ENCODE measurements around the gene DENND1A.
"Not testable (repeated sequence)": the region's sequence is repeated elsewhere in the genome, so short reads cannot be mapped to it uniquely, and the experiment has no call there.

The DENND1A gene

DNA sequence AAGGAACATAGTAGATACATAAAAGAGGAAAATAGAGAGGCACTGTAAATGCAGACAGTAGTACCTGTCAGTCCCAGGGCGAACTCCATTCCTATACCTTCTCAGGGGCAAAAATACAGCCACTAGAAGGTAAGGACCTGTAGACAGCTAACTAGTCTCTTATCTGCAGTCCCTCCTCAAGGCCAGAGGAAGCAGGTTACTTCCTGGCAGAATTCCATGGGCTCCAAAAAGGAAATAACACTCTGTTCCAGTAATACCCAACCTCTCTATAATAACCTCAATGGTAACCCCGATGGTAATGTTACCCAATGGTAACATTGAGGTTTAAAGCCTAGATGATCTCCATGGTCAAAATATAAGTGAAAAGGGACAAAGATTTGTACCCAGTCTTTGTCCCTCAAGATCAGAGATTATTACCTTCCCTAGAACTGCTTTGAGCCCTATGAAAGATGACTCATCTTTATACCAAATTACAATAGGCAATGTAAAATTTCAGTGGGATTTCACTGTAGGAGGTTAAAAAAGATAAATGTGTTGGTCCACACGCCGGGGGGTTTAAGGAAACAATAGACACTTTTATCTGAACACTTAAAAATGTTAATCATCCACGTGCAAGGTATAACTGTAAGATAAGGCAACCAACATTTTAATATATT is 113.0 kb downstream of the DENND1A start:
- no peak for DNase-seq (ENCODE audit: low read depth)

DNA sequence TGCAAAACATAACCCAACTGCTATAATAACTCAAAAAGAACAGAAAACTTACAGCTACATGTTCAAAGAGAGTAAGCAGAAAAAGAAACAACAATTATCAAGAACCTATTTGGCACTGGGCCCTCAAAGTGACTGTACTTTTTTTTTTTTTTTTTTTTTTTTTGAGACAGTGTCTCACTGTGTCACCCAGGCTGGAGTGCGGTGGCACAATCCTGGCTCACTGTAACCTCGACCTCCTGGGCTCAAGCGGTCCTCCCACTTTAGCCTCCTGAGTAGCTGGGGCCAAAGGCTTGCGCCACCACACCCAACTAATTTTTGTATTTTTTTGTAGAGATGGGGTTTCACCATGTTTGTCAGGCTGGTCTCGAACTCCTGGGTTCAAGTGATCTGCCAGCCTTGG is 114.1 kb downstream of the DENND1A start:
- not testable (repeated sequence) for DNase-seq (ENCODE audit: low read depth)

DNA sequence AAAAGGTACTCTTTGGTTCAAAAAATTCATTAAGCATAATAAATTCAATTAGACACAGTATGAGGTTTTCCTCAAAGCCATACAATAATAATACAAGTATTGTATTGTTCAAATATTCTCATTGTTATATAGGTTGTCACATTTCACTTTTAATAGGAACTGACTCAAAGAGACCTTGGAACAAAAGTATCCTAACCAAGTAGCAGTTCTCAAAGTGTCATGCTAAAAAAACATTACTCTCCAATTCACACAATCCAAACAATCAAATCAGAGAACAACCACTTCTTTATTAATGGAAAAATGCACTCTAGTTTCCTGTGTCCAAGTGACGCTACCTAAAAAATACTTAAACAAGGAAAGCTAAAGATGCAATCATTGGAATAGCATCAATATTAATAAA is 115.4 kb downstream of the DENND1A start:
- no peak for DNase-seq (ENCODE audit: low read depth)

DNA sequence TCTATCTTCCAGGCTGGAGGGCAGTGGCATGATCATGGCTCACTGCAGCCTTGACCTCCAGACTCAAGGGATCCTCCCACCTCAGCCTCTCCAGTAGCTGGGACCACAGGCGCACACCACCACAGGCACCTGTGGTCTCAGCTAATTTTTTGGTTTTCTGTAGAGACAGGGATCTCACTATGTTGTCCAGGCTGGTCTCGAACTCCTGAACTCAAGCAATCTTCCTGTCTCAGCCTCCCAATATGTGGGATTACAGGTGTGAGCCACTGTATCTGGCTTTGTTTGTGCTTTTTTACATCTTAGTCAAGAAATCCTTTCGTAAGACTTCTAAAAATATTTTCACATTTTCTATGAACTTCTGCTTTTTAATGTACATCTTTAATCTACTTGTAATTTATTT is 116.9 kb downstream of the DENND1A start:
- no peak for DNase-seq (ENCODE audit: low read depth)

DNA sequence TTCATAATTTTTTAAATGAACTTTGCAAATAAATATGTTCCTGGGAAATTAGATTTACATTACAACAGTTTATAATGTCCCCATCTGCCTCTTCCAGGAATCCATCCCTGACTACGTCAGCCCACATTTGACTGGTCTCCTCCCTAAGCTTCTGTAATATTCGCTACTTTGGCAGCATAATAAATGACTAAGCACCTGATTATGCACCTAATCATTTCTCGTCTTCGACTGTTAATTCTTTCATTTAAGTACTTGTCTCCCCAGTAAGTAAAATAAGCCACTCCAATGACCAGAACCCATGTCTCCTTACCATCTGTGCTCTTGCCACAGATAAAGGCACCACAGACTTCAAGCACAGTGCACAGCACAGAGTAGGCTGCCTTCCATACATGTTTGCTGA is 122.7 kb downstream of the DENND1A start:
- DNase-seq (ENCODE audit: low read depth): no peak

DNA sequence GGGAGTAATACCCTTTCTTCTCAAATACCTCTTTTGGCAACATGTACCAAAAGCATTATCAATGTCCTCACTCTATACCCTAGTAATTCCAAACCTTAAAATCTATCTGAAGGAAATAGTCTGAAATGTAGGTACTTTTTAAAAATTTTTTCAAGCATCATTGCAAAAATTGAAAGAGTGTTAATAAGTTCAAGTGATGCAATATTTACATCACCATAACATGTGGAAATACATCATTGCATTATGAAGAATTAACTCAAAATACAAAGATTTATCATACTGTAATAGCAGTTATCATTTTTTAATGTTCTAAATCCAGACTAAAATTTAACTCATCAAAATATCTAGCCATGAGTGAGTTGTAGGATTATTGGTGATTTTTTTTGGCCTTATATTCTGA is 123.1 kb downstream of the DENND1A start:
- DNase-seq (ENCODE audit: low read depth): no peak

DNA sequence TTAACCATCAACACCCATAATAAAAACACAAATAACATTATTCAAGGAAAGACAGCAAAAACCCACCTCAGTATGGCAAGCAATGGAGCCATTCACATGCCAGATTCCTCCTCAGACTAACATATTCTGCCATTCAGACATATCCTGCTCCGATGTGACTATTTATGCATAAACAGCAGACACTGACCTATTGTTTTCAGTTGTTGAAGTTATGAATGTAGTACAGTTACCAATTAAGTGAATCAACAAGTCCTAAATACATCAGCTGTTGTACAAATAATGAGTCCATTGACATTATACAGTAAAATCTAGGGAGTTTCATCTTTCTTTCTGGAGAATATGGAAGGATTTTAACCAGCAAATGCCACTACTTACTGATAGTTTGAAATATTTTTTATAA is 131.7 kb downstream of the DENND1A start:
- no peak for DNase-seq (ENCODE audit: low read depth)

DNA sequence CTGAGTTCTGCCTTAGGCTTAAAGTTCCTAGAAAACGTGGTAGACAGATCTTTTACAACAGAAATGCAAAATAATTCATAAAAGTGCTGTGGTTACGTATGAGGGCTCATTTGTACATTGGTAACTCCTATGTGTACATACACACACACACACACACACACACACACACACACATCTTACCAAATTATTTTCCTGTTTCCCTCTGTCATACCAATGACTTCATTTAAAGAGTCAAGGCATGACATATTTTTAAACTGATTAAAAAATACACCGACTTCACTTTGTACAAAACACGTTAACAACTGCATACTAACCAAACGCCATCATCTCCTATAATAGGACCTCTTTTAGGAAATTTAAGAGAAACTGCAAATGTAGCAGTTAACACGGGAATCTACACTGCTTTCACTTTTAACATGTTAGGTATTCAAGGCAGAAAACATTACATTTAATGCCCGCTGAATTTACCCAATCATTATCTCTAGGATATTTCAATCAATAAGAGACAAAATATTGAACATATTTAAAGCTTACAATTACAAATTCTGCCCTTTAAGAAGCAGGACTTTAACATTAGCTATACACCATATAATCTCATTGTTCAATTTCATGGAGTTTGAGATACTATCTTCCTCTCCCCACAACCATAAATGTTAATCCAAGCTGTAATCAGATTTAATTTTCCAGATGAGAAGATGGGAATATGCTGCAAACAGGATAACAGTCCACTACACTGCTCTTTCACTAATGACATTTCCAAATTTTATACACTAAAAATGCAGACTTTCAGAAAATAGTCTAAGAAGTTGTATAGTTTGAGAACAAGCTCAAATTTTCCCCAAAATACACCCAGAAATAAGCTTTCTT is 133.1 kb downstream of the DENND1A start:
- DNase-seq (ENCODE audit: low read depth): no peak

DNA sequence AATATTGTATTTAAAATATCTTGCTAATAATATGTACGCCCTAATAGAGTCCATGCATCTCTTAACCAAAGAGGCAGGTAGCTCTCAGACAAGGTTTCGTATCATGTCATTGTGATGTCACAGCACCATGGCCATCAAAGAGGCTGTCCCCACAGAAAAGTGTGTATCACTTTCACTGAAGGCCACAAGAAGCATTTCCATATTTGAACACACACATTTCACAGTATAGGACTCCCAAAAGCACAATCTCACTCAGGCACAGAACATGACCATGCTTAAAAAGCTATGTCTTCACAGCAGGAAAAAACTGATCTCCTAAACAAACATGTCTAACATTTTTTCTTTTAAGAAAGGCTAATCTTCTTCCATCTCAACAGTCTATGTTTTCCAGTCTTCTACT is 133.8 kb downstream of the DENND1A start:
- no peak for DNase-seq (ENCODE audit: low read depth)

DNA sequence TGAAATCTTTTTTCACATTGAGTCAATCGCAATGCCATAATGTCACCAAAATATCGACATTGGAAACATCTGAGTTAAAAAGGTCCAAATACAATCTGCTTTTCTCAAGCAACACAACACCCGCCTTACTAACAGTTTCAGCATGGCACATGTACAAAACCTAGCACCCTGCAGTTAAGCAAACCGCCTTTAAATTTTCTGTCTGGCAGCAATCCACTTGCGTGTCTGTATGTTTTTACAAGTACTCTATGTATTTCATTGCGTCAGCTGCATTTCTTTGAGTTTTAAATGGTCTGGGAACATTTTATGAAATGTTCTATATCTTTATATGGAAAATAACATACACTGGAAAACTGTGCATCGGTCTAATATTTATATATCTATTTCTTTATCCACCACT is 134.6 kb downstream of the DENND1A start:
- DNase-seq (ENCODE audit: low read depth): no peak

DNA sequence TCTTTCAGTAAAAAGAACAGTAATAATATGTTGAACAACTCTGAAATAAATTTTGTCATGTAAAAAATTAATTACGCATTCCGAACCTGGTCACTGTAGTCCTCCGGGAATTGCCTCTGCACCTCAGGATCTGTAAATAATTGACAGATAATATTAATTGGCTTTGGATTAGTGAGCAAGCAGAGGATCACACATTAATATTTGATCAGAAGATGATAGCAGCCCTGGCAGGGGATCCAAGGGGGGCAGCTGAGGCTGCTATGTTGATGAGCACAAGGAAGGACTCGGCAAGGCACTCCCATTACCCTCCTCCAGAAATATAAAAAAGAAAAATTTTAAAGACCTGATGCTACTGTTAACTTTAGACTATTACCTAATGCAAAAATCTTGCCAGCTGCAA is 137.4 kb downstream of the DENND1A start:
- DNase-seq (ENCODE audit: low read depth): no peak

DNA sequence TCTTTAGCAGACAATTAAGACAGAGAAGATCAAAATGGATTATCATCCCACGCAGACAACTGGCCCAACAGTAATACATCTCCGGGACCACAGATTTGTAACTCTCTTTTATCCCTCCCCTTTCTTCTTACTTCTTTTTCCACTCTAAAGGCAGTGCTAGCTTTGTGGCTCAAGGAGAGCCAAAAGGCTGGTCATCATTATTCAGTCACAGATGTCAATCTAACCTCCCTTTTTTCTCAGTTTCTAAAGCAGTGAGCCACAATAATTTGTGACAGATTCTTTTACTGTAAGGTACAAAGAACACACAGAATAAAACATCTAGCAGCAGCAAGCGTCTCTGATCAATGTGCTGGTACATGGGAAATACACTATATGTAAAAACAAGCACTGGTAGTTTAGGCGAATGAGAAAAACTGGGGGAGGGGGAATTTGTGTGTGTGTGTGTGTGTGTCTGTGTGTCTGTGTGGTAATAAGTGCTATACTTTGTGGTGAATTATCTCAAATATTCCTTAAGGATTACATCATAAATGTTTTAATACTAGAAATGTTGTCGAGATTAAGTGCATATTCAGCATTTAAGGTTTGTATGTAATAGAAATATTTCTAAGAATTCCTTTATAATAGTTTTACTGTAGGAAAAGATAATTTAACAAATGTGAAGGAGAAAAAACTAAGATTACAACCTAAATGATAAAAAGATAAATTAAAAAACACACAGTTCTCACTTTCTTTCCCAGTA is 140.2 kb downstream of the DENND1A start:
- DNase-seq (ENCODE audit: low read depth): no peak

DNA sequence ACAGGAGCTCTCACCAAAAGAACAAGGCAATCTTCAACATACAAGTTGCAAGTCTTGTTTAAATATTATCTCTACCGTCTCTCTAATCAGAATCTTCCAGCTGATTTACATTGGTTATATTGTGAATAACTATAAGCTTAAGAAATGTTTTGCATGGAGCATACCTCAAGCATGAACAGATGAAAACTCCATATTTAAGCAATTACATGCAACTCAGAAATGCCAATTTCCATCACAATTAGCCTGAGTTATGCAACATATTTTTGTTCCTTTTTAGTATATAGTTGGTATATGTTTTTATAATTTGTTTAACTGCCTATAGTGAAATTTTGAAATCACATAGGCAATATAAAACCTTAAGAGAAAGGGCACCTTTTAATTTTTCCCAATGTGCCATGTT is 142.5 kb downstream of the DENND1A start:
- no peak for DNase-seq (ENCODE audit: low read depth)

DNA sequence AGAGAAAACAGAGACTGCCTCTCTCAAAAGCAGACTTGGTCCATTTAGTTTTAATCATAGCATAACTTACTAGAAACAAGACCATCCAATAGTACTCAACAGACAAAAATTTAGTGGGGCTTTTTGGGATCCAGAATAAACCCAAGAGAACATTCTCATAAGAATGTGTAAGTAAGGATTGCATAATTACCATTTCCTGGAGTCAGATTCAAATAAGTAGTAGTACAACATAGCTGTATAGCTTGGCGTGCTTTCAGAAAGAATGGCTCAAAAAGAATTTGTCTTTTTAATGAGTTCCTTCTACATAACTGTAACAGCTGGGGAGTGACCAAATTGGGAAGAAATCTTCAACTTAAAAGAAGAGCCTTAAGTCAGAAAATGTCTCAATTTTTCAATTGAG is 145.4 kb downstream of the DENND1A start:
- no peak for DNase-seq (ENCODE audit: low read depth)

DNA sequence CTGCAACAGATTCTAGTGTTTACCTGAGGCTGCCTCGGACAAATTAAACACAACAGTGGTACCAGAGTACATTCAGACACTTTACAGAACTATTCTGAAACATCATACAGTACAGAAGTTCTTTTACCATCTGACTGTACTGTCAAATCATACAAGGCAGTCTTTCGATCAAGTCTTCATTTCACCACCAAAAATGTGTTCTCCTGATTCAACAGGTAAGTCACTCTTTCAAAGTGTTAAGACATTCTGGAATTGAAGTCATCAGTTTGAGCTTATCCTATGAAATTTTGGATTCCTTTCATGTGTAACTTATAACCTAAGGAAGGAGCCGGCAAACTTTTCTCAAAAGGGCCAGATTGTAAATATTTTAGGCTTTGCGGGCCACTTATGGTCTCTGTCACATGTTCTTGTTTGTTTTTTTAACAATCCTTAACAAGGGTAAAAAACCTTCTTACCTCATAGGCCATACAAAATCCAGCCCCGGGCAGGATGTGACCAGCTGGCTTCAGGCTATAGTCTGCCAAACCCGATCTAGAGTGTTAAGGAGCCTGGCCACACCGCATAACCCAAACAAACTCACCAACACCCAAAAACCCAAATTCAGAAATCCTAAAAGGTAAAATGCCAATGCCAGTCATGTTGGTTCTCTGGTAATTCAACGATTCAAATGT is 151.6 kb downstream of the DENND1A start:
- DNase-seq (ENCODE audit: low read depth): no peak

DNA sequence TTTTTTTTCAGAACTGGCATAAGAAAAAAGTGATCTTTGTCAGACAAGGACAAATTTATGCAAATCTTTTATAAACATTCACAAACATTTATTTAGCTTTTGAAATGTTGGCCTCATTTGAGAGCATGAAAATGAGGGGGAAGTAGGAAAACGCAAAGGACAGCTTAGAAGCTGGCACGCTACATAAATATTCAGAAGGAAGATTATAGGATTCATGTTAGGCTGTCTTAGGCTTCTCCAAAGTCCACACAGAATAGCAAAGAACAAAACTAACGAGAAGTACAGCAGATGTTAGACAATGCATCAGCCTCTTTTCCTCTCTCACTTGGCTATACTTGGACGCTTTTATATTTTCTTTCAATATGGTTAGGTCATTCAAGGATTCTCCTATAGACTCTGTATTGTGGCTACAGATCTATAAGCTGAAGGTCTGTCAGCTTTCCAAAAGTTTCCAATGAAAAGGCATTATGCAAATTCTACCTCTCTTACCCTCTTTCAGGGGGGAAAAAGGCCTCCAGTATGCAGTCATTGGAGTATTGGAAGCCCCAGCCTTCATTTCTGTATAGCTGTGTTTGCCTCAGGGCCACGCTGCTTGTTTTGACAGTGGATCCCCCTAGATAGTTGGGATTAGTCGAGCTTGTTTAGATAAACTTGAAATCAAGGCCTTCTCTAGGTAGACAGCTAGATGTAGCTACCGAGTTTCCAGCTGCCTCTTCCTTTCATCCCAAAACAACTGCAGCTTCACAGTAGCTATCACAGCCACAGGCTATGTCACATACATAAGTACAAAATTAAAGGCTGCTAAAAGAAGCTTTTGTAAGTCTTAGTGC is 153.0 kb downstream of the DENND1A start:
- DNase-seq (ENCODE audit: low read depth): no peak

DNA sequence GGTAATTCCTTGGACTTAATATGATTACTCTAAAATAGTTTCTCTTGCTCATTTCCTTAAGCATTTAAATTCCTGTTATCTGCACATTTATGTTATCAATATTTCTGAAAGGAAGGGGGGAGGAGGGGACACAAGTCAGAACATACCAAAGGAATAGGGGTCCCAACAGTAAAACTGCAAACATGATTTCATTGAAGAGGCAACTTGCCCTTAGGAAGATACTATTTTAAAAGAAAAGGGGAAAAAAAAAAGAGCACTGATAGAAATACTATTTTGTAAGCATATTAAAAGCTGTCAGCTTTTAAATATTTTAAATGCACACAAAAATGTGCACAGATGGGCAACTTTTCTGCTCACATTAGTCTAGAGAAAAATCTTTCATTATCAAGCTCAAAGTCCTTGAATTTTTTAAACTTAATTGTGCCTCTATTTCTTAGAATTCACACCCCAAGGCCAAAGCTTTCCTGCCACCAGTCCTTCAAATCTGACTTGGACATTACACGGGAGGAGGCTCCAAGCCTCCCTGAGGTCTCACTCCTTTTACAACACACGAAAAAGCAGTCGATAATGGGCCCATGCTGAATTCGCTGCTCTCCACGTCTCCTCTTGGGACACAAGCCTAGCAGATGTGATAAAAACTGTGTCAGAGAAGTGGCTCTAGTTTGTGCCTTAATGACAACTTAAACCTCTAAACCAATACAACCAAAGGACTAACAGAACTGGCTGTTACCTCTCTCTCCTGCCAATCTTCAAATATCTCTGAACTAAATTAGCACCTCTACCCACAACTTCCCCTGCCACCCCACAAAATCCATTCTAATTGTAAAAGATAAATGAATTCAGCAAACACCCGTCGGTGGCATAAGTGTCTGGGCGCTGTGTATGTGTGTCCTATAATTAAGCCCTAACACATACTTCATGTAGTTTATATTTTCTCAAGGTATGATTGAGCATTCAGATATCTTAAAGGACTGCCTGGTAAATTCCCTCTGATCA is 154.3 kb downstream of the DENND1A start:
- DNase-seq (ENCODE audit: low read depth): no peak

DNA sequence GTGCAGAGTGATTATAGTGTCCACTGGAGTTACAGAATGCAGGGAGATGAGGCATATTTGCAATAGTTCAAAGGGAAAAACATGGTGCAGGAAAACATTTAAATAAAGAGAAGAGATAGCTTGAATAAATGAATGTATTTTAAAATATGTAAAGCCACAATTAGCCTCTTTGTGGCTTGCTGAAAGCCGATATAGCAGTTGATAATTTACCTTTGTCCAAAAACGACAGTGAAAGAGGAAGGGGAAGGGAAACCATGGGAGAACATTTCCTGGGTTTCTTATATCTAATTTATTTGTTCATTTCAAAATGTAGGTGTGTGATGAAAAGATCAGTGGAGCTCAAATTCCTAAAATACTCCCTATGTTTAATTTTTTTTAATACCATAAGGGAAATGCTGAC is 156.1 kb downstream of the DENND1A start:
- no peak for DNase-seq (ENCODE audit: low read depth)

DNA sequence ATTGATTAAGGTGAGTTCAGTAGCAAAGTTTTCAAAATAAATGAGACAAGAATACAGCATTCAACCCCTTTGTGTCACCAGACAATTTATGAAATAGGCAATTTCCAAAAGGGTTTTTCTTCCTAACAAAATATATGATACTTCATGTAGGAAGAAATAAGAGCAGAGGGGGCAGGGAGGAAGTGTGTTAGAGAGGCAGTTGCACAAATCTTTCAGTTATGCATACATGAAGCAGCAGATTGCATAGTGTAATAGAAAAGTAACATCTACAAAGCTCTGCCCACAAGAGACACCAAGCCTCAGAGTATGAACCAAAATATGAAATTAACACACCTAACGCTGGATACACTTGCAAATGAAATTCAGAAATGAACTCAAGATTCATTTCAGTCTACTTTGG is 157.0 kb downstream of the DENND1A start:
- DNase-seq (ENCODE audit: low read depth): no peak

DNA sequence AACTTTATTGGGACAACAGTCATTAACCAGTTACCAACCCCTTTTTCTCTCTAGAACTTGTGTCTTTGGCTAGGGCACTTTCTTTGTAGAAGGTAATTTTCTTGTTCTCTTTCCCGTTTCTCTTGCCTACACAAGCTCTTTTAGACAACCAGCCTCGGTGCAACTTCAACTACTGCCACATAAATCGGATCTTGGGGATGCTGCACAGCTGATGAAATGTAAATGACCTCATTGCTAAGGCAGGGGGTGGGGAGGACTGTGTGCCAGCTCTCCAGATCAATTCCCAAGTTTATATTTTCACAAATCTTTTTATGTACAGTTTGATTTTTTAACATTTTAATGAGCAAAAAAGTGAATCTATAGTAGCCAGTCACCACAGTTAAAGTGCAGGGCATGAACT is 157.6 kb downstream of the DENND1A start:
- no peak for DNase-seq (ENCODE audit: low read depth)
